HCT116 (cell line): ENCODE measurements around the gene SLC25A53. TPM values are rescaled to one million over a fixed set of nuclear protein-coding genes. Genes with fewer than 3 reads are reported as not detected.

Experiments used
- ATAC-seq: fragments of 200-7000 bp; cut with Tn5 transposase; 2 replicates; pipeline ENCODE4 v1.9.1; 2020; ENCODE audit warnings: mild to moderate bottlenecking, moderate library complexity
- BruUV-seq: library from RNA; stranded (reverse); fragments of 400-500 nt; replicated peaks from 2 replicates; lab custom pipeline; 2021; lab: Mats Ljungman, UMichigan
- CTCF ChIA-PET: fragments of 300-600 bp; sonication (Branson Sonifier 250); formaldehyde crosslinking; loops from one replicate; lab custom pipeline; 2021; ENCODE audit warnings: antibody characterized with exemption; lab: Charles Lee
- POLR2A ChIA-PET: fragments of 300-600, 350-600 bp; sonication (Branson Sonifier 250); formaldehyde crosslinking; loops from one replicate; lab custom pipeline; 2021; ENCODE audit warnings: antibody characterized with exemption; lab: Charles Lee
- RAD21 ChIA-PET, 2 experiments: fragments of 300-600 bp; sonication (Branson Sonifier 250); formaldehyde crosslinking; loops; one replicate each; lab custom pipeline; 2023; ENCODE audit warnings: low total read pairs in 2 of 2; ENCODE audit not compliant: uncharacterized antibody in 2 of 2, unreplicated experiment in 2 of 2, low non-redundant PET in 1 of 2; lab: Charles Lee
- DNase-seq: peaks from one replicate; pipeline ENCODE4 v3.0.0-alpha.2; 2010; ENCODE audit warnings: low read depth, low spot score
- H2AFZ ChIP-seq: fragments of 200-600 bp; shearing (Covaris generic), sonication (generic); 2 replicates; pipeline ENCODE4 v1.6.1; 2017; ENCODE audit warnings: low read depth, mixed run types, mixed read lengths, antibody characterized with exemption, low read length; ENCODE audit not compliant: poor library complexity, severe bottlenecking
- H3K27ac ChIP-seq: 2 replicates; pipeline ENCODE4 v1.5.1; 2012; ENCODE audit warnings: low read depth, low read length
- H3K27me3 ChIP-seq: fragments of 200-600 bp; sonication (generic); 2 replicates; pipeline ENCODE4 v1.6.1; 2016; ENCODE audit warnings: mixed run types, low read length, mixed read lengths; ENCODE audit not compliant: insufficient read depth
- H3K36me3 ChIP-seq, 2 experiments: fragments of 200-500 bp in 1 of 2; fragments of 200-600 bp in 1 of 2; sonication (Bioruptor generic) in 1 of 2; sonication (generic) in 1 of 2; 2 replicates each; pipeline versions ENCODE4 v1.5.1 to v1.6.1; 2014 to 2016; ENCODE audit warnings: low read length in 2 of 2, inconsistent platforms in 1 of 2, mixed read lengths in 1 of 2, mixed run types in 1 of 2; ENCODE audit not compliant: insufficient read depth in 2 of 2, control insufficient read depth in 1 of 2
- H3K4me1 ChIP-seq, 2 experiments: fragments of 200-600 bp in 1 of 2; sonication (generic) in 1 of 2; 2 replicates each; pipeline versions ENCODE4 v1.5.1 to v1.6.1; 2012 to 2017; ENCODE audit warnings: low read length in 2 of 2, inconsistent platforms in 1 of 2, mild to moderate bottlenecking in 1 of 2, mixed read lengths in 1 of 2, mixed run types in 1 of 2, moderate library complexity in 1 of 2; ENCODE audit not compliant: insufficient read depth in 2 of 2, control insufficient read depth in 1 of 2
- H3K4me2 ChIP-seq: fragments of 200-600 bp; sonication (generic); 2 replicates; pipeline ENCODE4 v1.6.1; 2017; ENCODE audit warnings: mixed run types, low read length, mixed read lengths
- H3K4me3 ChIP-seq, 2 experiments: fragments of 200-600 bp in 1 of 2; sonication (generic) in 1 of 2; replicated peaks in 1 of 2; 2 replicates each; pipeline ENCODE4 v1.5.1; 2011 to 2016; ENCODE audit warnings: low read length in 2 of 2, control low read depth in 1 of 2, low read depth in 1 of 2, mild to moderate bottlenecking in 1 of 2, mixed read lengths in 1 of 2, mixed run types in 1 of 2
- H3K79me2 ChIP-seq: fragments of 200-600 bp; sonication (generic); 2 replicates; pipeline ENCODE4 v1.6.1; 2017; ENCODE audit warnings: mild to moderate bottlenecking, mixed run types, low read length, moderate library complexity, mixed read lengths; ENCODE audit not compliant: insufficient read depth
- H3K9ac ChIP-seq: fragments of 200-600 bp; sonication (generic); 2 replicates; pipeline ENCODE4 v1.6.1; 2016; ENCODE audit warnings: low read length, mixed read lengths
- H3K9me2 ChIP-seq: fragments of 200-600 bp; sonication (generic), shearing (Covaris generic); 2 replicates; pipeline ENCODE4 v1.6.1; 2017; ENCODE audit warnings: mixed run types, mild to moderate bottlenecking, moderate library complexity; ENCODE audit not compliant: insufficient read depth
- H3K9me3 ChIP-seq, 2 experiments: fragments of 200-500 bp in 1 of 2; fragments of 200-600 bp in 1 of 2; sonication (Bioruptor generic) in 1 of 2; sonication (generic) in 1 of 2; 2 replicates each; pipeline ENCODE4 v1.6.1; 2014 to 2017; ENCODE audit warnings: low read length in 2 of 2, mixed read lengths in 2 of 2, inconsistent platforms in 1 of 2, low read depth in 1 of 2, mild to moderate bottlenecking in 1 of 2, mixed run types in 1 of 2, moderate library complexity in 1 of 2; ENCODE audit not compliant: control insufficient read depth in 1 of 2, insufficient read depth in 1 of 2
- H4K20me1 ChIP-seq: fragments of 200-600 bp; sonication (generic), shearing (Covaris generic); 2 replicates; pipeline ENCODE4 v1.6.1; 2017; ENCODE audit warnings: mixed run types, mild to moderate bottlenecking, moderate library complexity; ENCODE audit not compliant: insufficient read depth
- ATF3 ChIP-seq: IDR thresholded peaks from 2 replicates; pipeline ENCODE4 v1.6.1; 2012
- CEBPB ChIP-seq: IDR thresholded peaks from 2 replicates; pipeline ENCODE4 v1.6.1; 2012; ENCODE audit warnings: low read depth
- CTCF ChIP-seq, 3 experiments: fragments of 200-600 bp in 1 of 3; sonication (generic) in 1 of 3; IDR thresholded peaks in 2 of 3; conservative IDR thresholded peaks in 1 of 3; 2 replicates each; pipeline ENCODE4 v1.5.1; 2012 to 2017; ENCODE audit warnings: low read depth in 2 of 3, low read length in 2 of 3, antibody characterized with exemption in 1 of 3, borderline replicate concordance in 1 of 3, control low read depth in 1 of 3, mild to moderate bottlenecking in 1 of 3, mixed read lengths in 1 of 3, mixed run types in 1 of 3, moderate library complexity in 1 of 3; ENCODE audit not compliant: insufficient read depth in 1 of 3
- ELF1 ChIP-seq: IDR thresholded peaks from 2 replicates; pipeline ENCODE4 v1.6.1; 2012; ENCODE audit warnings: low read depth, borderline replicate concordance
- EZH2 ChIP-seq: fragments of 200-600 bp; sonication (generic); IDR thresholded peaks from 2 replicates; pipeline ENCODE4 v1.6.1; 2017; ENCODE audit warnings: antibody characterized with exemption, mixed run types
- JUND ChIP-seq: IDR thresholded peaks from 2 replicates; pipeline ENCODE4 v1.6.1; 2012
- POLR2A ChIP-seq: IDR thresholded peaks from 2 replicates; pipeline ENCODE4 v1.7.0; 2011; ENCODE audit warnings: borderline replicate concordance; ENCODE audit not compliant: insufficient read depth, insufficient read length; ENCODE audit errors: extremely low read depth
- POLR2AphosphoS5 ChIP-seq: IDR thresholded peaks from 2 replicates; pipeline ENCODE4 v1.6.1; 2011; ENCODE audit warnings: mild to moderate bottlenecking, low read depth, low read length, moderate library complexity
- SIN3A ChIP-seq: IDR thresholded peaks from 2 replicates; pipeline ENCODE4 v1.6.1; 2012; ENCODE audit warnings: low read depth
- SRF ChIP-seq: IDR thresholded peaks from 2 replicates; pipeline ENCODE4 v1.6.1; 2012; ENCODE audit warnings: low read depth
- YY1 ChIP-seq: IDR thresholded peaks from 2 replicates; pipeline ENCODE4 v1.6.1; 2011; ENCODE audit warnings: low read length, low read depth, moderate library complexity, mild to moderate bottlenecking; ENCODE audit not compliant: insufficient replicate concordance; ENCODE audit errors: extremely low read depth
- ZFX ChIP-seq: fragments of 450-650 bp; IDR thresholded peaks from 2 replicates; pipeline ENCODE4 v1.6.1; 2017
- ZNF274 ChIP-seq: fragments of 200-500 bp; sonication (Bioruptor generic); IDR thresholded peaks from 2 replicates; pipeline ENCODE4 v1.6.1; 2014; ENCODE audit warnings: mild to moderate bottlenecking, low read depth, low read length, inconsistent platforms
- intact Hi-C: fragments of 100-400 bp; cut with micrococcal nuclease; formaldehyde crosslinking; loops from 2 replicates; pipeline ENCODE4 v1.10.0; 2022
- total RNA-seq: library from RNA; stranded (reverse); gene quantifications from one replicate; pipeline ENCODE4 v1.2.1, GENCODE V29; 2021; ENCODE audit not compliant: unreplicated experiment
- TF ChIP-seq, protein P1 (sequence below): IDR thresholded peaks from 2 replicates; pipeline ENCODE4 v1.6.1; 2011; ENCODE audit warnings: mild to moderate bottlenecking, low read length, moderate library complexity; ENCODE audit not compliant: insufficient replicate concordance; ENCODE audit errors: extremely low read depth

SLC25A53 gene
- total RNA-seq, 1 experiment from 2014 or later = 3.4 TPM

- Histone ChIP-seq H3K9me2 (no peaks in the 10 kb centered on the region), H3K4me1 (no peaks in the 10 kb centered on the region), H3K27me3 (0 out of 2 replicates have a peak, but pooled peaks cover 6% of the 10 kb centered on the region), H3K4me3 (no peak overlapping the region), H4K20me1 (no peaks in the 10 kb centered on the region), H3K9me3 (no peaks in the 10 kb centered on the region), H3K79me2 (no peaks in the 10 kb centered on the region), H3K27ac (no peak overlapping the region), H3K4me2 (no peak overlapping the region), H3K36me3 (no peaks in the 10 kb centered on the region), H2AFZ (no peak overlapping the region), H3K9ac (no peak overlapping the region)
- no TSS peak for BruUV-seq
- TF ChIP-seq CEBPB = no peak
- no peak for TF ChIP-seq POLR2A
- TF ChIP-seq CTCF (IDR thresholded peaks at IDR 0.05 in 2 of 3, conservative IDR thresholded peaks at IDR 0.05 in 1 of 3; ENCODE audit: borderline replicate concordance in 1 of 3, insufficient read depth in 1 of 3, low read depth in 2 of 3, low read length in 2 of 3) = no peak
- no peak for TF ChIP-seq SRF
- no peak for TF ChIP-seq EZH2
- no peak for TF ChIP-seq ELF1
- TF ChIP-seq POLR2AphosphoS5 = no peak
- TF ChIP-seq ZNF274 = no peak
- no peak for TF ChIP-seq YY1
- TF ChIP-seq JUND = no peak
- TF ChIP-seq ATF3 = no peak
- TF ChIP-seq, protein P1, sequence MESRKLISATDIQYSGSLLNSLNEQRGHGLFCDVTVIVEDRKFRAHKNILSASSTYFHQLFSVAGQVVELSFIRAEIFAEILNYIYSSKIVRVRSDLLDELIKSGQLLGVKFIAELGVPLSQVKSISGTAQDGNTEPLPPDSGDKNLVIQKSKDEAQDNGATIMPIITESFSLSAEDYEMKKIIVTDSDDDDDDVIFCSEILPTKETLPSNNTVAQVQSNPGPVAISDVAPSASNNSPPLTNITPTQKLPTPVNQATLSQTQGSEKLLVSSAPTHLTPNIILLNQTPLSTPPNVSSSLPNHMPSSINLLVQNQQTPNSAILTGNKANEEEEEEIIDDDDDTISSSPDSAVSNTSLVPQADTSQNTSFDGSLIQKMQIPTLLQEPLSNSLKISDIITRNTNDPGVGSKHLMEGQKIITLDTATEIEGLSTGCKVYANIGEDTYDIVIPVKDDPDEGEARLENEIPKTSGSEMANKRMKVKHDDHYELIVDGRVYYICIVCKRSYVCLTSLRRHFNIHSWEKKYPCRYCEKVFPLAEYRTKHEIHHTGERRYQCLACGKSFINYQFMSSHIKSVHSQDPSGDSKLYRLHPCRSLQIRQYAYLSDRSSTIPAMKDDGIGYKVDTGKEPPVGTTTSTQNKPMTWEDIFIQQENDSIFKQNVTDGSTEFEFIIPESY = no peak
- TF ChIP-seq SIN3A = no peak
- no peak for TF ChIP-seq ZFX
- intact Hi-C loops = no loop called here
- ChIA-PET POLR2A (no interaction called here), RAD21 (no interaction called here), CTCF (no interaction called here)
- DNase-seq (no peak), ATAC-seq (no peak)
Measured at GRCh38 chrX:104084534-104085277, 72.1 kb downstream of the SLC25A53 start.
